Transverse colon (tissue), 4 donors: ENCODE data around the gene TRAPPC10. TPM values are rescaled to one million over a fixed set of nuclear protein-coding genes. Genes with fewer than 3 reads are reported as not detected.

ENCODE experiments used
- DNase-seq: peaks from one replicate; pipeline ENCODE4 v3.0.0-alpha.2; 2019
- H3K27ac ChIP-seq, 4 donors: fragments of 200-600 bp; sonication (generic); 2 replicates each; pipeline ENCODE4 v1.5.1; 2016 to 2018; ENCODE audit warnings: inconsistent platforms in 4 of 4
- H3K27me3 ChIP-seq: fragments of 200-600 bp; sonication (generic); 2 replicates; pipeline ENCODE4 v1.5.1; 2017; ENCODE audit warnings: inconsistent platforms
- H3K36me3 ChIP-seq, 4 donors: fragments of 200-600 bp; sonication (generic); 2 replicates each; pipeline ENCODE4 v1.5.1; 2017 to 2019; ENCODE audit warnings: inconsistent platforms in 4 of 4
- H3K4me1 ChIP-seq, 4 donors: fragments of 200-600 bp; sonication (generic); 2 replicates each; pipeline ENCODE4 v1.5.1; 2017 to 2020; ENCODE audit warnings: inconsistent platforms in 4 of 4
- H3K4me3 ChIP-seq, 4 donors: fragments of 200-600 bp; sonication (generic); 1 replicate in 1 of 4; 2 replicates in 3 of 4; pipeline versions ENCODE4 v1.5.1 to v1.6.1; 2017 to 2019; ENCODE audit warnings: inconsistent platforms in 4 of 4
- H3K9me3 ChIP-seq, 2 donors: fragments of 200-600 bp; sonication (generic); 2 replicates each; pipeline ENCODE4 v1.5.1; 2017 to 2019; ENCODE audit warnings: inconsistent platforms in 2 of 2
- CTCF ChIP-seq, 5 experiments: fragments of 200-600 bp in 3 of 5; fragments of 450-650 bp in 2 of 5; sonication (generic) in 3 of 5; IDR thresholded peaks; 1 replicate in 2 of 5; 2 replicates in 3 of 5; pipeline ENCODE4 v1.5.1; 2016 to 2017; ENCODE audit warnings: antibody characterized with exemption in 5 of 5, inconsistent platforms in 3 of 5, mild to moderate bottlenecking in 2 of 5, moderate library complexity in 1 of 5
- EP300 ChIP-seq: sonication (generic); formaldehyde crosslinking; IDR thresholded peaks from one replicate; pipeline ENCODE4 v1.6.1; 2017; ENCODE audit warnings: antibody characterized with exemption, low read depth
- POLR2A ChIP-seq: fragments of 450-650 bp; IDR thresholded peaks from one replicate; pipeline ENCODE4 v1.6.1; 2016; ENCODE audit warnings: antibody characterized with exemption, mild to moderate bottlenecking, moderate library complexity
- POLR2AphosphoS5 ChIP-seq, 3 donors: sonication (generic); formaldehyde crosslinking; IDR thresholded peaks; one replicate each; pipeline ENCODE4 v1.6.1; 2016; ENCODE audit warnings: antibody characterized with exemption in 3 of 3
- WGBS, 2 donors: methylation state at CpG; one replicate each; pipeline ENCODE4 v1.1.5; 2018; ENCODE audit warnings: low coverage in 1 of 2; 5-methylcytosine and 5-hydroxymethylcytosine counted together
- in situ Hi-C, 4 donors: fragments of 200-750 bp; cut with MboI; loops; one replicate each; pipeline versions ENCODE4 v1.15.0 to v1.15.1; 2017; ENCODE audit warnings: low sequenced_read_pairs in 3 of 4, low pct_ligation_motif_present in 1 of 4, low pct_unique_long_range_greater_than_20kb in 1 of 4
- intact Hi-C: fragments of 100-400 bp; cut with DNase I; formaldehyde crosslinking; loops from one replicate; pipeline ENCODE4 v1.15.1; 2023; ENCODE audit warnings: low total_unique reads
- total RNA-seq, 4 donors: library from RNA; depleted of rRNA; stranded (reverse); fragments of >200 nt; gene quantifications; one replicate each; pipeline ENCODE4 v1.1.0, GENCODE V29; 2016

The TRAPPC10 gene
- total RNA-seq, 4 donors from 2014 or later, result 71.0 to 81.5 (median 79.8) TPM

- no peak for DNase-seq
Measured at GRCh38 chr21:44005593-44005992, 6.5 kb upstream of the TRAPPC10 start.

GRCh38 chr21:44006017-44006619 lies 6.0 kb upstream of the TRAPPC10 start:
- no peak for DNase-seq
- Histone ChIP-seq H3K27ac (peak overlapping the region; percentile 13 to 78 (median 66)), H3K4me3 (no peak overlapping the region), H3K27me3 (no peaks in the 10 kb centered on the region), H3K4me1 (peaks cover 0 to 11% (median 5%) of the 10 kb centered on the region in 4 donors), H3K36me3 (no peaks in the 10 kb centered on the region), H3K9me3 (no peaks in the 10 kb centered on the region)
- in situ Hi-C loops, result no loop called here
- 54 to 75% methylated on average over 3 to 9 of the region's 9 CpGs for WGBS, 2 donors
- TF ChIP-seq POLR2AphosphoS5 (IDR thresholded peaks at IDR 0.05), result peak in 2 of 3 donors; percentile 4 to 33
- TF ChIP-seq EP300, result no peak
- TF ChIP-seq CTCF (IDR thresholded peaks at IDR 0.05), result no peak
- intact Hi-C loops, result no loop called here

More at GRCh38 chr21:44005593-44005992, 6.5 kb upstream of the TRAPPC10 start:
- Histone ChIP-seq H3K4me3 (no peak overlapping the region), H3K4me1 (peaks cover 0 to 9% (median 2%) of the 10 kb centered on the region in 4 donors), H3K27ac (peak overlapping the region; percentile 13 to 78 (median 66)), H3K9me3 (no peaks in the 10 kb centered on the region), H3K27me3 (no peaks in the 10 kb centered on the region), H3K36me3 (no peaks in the 10 kb centered on the region)
- intact Hi-C loops, result no loop called here
- in situ Hi-C loops, result no loop called here
- TF ChIP-seq EP300 (no peak), POLR2AphosphoS5 (IDR thresholded peaks at IDR 0.05) (no peak), CTCF (IDR thresholded peaks at IDR 0.05) (no peak), POLR2A (no peak)
- WGBS, 2 donors, result 87 to 92% methylated on average over 7 to 9 of the region's 9 CpGs

GRCh38 chr21:44006656-44007055 lies 5.5 kb upstream of the TRAPPC10 start:
- Histone ChIP-seq H3K36me3 (no peaks in the 10 kb centered on the region), H3K27me3 (no peaks in the 10 kb centered on the region), H3K4me3 (no peak overlapping the region), H3K9me3 (no peaks in the 10 kb centered on the region), H3K4me1 (peaks cover 0 to 15% (median 10%) of the 10 kb centered on the region in 4 donors), H3K27ac (peak overlapping the region; percentile 50 to 78 (median 66))
- in situ Hi-C loops, result no loop called here
- intact Hi-C loops, result no loop called here
- TF ChIP-seq CTCF (IDR thresholded peaks at IDR 0.05), result no peak
- no peak for TF ChIP-seq POLR2A
- no peak for TF ChIP-seq POLR2AphosphoS5 (IDR thresholded peaks at IDR 0.05)
- no peak for TF ChIP-seq EP300
- no peak for DNase-seq
- 72 to 94% methylated on average over 2 to 8 of the region's 8 CpGs for WGBS, 2 donors

- no peaks in the 10 kb centered on the region for H3K9me3 ChIP-seq
- H3K4me1 ChIP-seq, result peaks cover 11 to 38% (median 29%) of the 10 kb centered on the region in 4 donors
- intact Hi-C loops (no loop called here), in situ Hi-C loops (no loop called here)
- no peak overlapping the region for H3K27ac ChIP-seq
- no peak for TF ChIP-seq EP300
- no peak for TF ChIP-seq POLR2A
- no peak for TF ChIP-seq POLR2AphosphoS5 (IDR thresholded peaks at IDR 0.05)
- TF ChIP-seq CTCF (IDR thresholded peaks at IDR 0.05), result no peak
- no peaks in the 10 kb centered on the region for H3K27me3 ChIP-seq
- no peak overlapping the region for H3K4me3 ChIP-seq
- DNase-seq, result no peak
- WGBS, 2 donors, result 85% methylated on average over 9 of the region's 9 CpGs; no CpG with 5 or more reads in 1 of the 2 donors
- no peaks in the 10 kb centered on the region for H3K36me3 ChIP-seq
Measured at GRCh38 chr21:44010429-44010828, 1.7 kb upstream of the TRAPPC10 start.
